ENCODE data around the gene NRF1.

DNA sequence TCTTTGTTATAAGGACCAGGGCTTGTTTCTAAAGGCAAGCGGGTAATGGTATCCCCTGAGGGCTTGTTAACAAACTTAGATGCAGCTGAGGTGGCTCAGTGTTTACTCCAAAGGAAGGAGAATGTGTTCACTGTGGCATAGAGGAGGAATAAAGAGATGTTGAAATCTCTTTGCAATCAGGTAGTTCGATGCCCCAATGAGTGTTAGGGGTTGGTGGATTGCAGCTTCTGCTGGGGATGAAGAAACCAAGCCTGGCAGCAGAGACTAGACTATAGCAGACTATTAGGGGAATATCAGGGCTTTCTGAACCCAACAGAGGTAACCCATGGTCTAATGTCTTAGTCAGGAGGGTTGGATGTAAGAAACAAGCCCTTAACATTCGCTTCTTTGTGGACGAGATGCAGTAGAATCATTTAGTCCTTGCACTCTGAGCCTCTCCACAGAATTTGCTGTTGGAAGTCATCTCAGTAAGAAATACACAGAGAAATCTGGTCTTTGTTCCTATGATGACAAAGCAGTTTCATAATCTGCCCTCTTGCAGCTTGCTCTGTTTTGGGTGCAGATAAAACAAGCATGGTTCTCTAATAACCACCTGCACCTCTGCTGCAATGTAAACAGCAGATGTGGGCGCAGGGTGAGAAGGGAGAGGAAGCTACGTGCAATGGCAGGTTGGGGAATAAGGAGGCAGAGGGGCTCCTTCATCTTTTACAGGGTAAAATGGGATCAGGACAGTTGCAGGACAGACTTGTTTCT lies 108.6 kb downstream of the NRF1 start:
- TF ChIP-seq, protein P1, sequence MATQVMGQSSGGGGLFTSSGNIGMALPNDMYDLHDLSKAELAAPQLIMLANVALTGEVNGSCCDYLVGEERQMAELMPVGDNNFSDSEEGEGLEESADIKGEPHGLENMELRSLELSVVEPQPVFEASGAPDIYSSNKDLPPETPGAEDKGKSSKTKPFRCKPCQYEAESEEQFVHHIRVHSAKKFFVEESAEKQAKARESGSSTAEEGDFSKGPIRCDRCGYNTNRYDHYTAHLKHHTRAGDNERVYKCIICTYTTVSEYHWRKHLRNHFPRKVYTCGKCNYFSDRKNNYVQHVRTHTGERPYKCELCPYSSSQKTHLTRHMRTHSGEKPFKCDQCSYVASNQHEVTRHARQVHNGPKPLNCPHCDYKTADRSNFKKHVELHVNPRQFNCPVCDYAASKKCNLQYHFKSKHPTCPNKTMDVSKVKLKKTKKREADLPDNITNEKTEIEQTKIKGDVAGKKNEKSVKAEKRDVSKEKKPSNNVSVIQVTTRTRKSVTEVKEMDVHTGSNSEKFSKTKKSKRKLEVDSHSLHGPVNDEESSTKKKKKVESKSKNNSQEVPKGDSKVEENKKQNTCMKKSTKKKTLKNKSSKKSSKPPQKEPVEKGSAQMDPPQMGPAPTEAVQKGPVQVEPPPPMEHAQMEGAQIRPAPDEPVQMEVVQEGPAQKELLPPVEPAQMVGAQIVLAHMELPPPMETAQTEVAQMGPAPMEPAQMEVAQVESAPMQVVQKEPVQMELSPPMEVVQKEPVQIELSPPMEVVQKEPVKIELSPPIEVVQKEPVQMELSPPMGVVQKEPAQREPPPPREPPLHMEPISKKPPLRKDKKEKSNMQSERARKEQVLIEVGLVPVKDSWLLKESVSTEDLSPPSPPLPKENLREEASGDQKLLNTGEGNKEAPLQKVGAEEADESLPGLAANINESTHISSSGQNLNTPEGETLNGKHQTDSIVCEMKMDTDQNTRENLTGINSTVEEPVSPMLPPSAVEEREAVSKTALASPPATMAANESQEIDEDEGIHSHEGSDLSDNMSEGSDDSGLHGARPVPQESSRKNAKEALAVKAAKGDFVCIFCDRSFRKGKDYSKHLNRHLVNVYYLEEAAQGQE (IDR thresholded peaks at IDR 0.05; ENCODE audit: insufficient read depth in 1 of 2, low read depth in 2 of 2, low read length in 2 of 2): no peak
- TF ChIP-seq TAF1 (IDR thresholded peaks at IDR 0.05; ENCODE audit: borderline replicate concordance, insufficient read depth, low read length) (no peak), POLR2AphosphoS5 (IDR thresholded peaks at IDR 0.05; ENCODE audit: low read depth, low read length) (no peak)
